Stimulated activated CD4-positive, alpha-beta T cell treated with anti-CD3 and anti-CD28 coated beads, Interleukin-4, amount 100 ng/mL, for 4 hours (primary cell): ENCODE data around the gene FOXC2.

Experiments
- DNase-seq, 2 experiments: peaks; one replicate each; pipeline ENCODE4 v3.0.0-alpha.2; 2020

Gene FOXC2

DNA sequence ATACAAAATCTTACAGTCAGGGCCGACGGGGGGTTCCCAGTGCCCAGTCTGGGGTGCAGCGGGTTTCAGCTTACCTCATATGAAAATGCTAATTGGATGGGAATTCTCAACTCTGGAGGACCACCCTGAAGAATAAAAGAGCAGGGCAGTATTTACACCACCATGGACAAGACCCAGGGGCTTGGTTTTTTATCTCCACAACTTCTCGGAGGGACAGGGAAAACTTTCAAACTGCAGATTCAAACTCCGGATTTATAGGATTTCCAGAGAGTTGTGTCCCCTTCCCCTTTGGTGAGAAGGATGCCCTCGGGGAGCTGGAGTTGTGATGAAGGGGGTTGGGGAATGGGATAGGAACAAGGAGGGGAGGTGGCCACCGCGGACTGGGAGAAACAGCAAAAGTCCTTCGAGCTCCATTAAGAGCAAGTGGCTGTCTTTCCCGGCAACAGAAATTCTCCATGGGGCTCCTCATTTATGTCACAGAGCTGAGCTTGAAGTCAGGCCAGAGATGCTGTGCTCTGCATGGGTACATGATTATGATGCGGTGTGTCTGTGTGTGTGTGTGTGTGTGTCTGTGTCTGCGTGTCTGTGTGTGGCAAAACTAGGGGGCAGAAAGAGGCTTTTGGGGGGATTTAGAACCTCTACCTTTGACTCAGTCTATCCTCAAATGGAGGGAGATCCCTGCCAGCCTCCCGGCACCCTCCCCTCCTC lies 27.4 kb downstream of the FOXC2 start:
- DNase-seq = no peak

DNA sequence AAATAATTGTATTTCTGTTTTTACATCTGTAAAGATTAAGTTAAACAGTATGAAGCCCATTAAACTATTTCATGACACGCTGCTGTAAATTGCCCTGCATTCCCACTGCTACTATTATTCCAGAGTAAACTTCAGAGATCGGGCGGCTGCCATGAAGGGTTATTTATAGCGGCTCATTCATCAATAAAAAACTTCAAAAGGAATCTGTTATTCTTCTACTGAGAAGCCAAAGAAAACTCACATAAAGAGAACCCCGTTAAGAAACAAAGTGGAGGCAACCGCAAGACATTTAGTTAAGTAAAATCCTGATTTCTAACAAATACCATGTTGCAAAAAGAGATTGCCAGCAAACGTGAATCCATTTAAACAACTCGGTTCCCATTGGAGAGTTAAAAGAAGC lies 28.1 kb downstream of the FOXC2 start:
- no peak for DNase-seq

DNA sequence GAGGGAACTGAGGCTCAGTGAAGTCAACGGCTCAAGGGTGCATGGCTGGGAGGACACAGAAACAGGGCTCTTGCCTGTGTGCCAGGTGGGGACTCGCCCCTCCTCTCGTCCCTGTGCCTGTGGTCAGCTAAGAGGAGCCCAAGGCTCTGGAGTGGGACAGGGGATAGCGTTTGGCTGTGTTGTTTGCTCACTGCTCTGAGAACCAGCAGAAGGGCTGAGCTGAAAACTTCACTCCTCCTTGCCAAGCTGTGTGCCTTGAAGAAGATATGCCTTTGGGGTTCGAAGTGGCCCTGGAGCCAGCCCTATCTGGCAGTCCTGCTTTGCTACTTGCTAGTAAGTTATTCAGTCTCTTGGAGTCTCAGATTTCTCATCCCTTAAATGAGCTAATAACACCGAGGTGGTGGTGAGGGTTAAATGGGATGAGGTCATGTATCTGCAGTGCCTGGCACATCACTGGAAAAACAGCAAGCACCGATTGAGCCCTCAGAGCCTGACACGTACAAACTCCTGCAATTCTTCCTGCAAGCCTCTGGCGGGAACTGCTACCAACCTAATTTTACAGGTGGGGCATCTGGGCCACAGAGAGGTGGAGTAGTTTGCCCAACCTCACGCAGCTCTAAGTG lies 29.5 kb downstream of the FOXC2 start:
- DNase-seq = no peak

DNA sequence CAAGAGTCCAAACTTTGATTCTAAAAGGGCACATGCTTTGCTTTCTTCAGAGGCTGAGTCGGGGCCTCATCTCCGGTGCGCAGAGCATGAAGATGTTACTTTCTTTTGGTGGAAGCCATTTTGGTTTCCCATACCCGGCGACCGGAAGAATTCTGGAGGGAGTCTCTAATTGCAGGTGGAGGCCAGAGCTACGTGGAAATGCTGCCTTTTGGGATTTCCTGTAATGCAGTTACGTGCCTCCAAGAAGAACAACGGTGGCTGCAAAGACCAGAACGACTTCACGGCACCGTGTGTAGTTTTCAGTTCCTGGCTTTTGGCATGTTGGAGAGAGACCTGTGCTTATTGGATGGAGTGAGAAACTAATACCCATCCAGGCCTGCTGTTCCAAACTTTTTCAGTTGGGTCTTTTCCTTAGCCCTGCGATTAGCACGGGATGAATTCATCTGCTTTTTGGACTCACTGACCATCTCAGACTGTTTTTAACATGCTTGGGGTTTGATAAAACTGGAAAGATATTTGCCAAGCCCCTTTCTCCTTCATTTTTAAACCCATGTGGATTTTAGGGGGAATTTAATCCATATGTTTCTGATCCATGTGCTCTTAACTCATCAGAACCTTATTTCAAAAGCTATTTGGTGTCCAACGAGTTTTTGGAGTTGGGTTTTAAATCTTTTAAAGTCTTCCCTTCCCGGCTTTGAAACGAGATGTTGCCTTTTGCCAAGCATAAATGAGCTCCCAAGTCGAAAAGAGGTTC lies 30.7 kb downstream of the FOXC2 start:
- no peak for DNase-seq

DNA sequence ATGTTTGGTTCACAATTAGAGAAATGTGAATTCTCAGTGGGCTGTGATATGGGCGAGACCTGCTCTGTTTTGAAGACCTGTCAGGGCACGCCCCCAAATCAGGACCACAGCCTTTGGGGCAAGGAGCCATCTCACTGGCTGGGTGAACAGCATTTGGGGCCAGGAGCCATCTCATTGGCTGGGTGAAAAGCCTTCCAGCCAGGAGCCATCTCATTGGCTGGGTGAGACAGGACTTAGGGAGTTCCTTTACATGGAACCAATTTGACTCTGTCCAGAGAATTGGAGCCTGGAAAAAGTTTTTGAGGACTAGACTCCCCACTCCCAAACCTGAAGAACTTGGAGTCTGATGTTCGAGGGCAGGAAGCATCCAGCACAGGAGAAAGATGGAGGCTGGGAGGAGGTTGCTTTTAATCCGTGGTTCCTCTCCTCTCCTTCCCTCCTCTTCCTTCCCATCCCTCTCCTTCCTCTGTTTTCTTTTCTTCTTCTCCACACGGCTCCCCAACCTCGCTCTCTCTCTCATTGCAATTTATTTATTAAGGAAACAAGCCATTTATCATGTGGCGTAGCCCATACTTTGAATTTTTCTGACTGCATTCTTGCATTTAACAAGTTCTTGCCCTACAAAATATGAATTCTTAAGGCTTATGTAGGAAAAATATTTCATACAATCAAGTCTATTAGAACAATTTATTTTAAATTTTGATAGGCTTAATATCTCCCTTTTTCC lies 31.4 kb downstream of the FOXC2 start:
- DNase-seq = no peak

DNA sequence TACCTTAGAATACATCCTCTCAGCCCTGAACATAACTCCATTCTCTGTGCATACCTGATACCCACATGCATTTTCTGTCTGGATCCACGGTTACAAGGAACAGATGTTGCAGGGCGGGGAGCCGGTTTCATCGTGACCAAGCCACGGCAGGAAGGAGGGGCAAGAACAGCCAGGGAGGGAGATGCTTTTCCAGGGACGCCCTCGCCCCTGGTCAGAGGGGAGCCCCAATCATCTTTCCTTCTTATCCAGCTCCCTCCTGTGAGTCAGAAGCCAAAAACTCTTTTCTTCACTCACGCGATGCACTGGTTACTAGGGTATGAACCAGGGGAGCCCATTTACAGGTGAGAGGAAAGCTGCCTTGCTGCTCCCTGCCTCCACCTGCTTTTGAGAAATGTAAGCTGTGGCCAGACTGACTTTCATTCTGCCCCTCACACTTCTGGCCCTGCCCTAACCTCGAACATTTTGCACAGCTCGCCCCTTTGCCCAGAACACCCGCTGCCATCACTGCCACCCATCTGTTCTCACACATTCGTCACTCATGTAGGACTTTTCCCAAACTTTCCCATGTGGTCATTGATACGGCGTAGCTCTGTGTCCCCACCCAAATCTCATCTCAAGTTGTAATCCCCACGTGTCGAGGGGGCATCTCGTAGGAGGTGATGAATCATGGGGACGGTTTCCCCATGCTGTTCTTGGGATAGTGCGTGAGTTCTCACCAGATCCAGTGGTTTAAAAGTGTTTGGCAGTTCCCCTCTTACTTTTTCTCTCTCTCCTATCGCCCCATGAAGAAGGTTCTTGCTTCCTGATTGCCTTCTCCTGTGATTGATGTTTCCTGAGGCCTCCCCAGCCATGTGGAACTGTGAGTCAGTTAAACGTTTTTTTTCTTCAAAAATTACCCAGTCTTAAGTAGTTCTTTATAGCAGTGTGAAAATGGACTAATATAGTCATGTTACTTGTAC lies 32.3 kb downstream of the FOXC2 start:
- no peak for DNase-seq

DNA sequence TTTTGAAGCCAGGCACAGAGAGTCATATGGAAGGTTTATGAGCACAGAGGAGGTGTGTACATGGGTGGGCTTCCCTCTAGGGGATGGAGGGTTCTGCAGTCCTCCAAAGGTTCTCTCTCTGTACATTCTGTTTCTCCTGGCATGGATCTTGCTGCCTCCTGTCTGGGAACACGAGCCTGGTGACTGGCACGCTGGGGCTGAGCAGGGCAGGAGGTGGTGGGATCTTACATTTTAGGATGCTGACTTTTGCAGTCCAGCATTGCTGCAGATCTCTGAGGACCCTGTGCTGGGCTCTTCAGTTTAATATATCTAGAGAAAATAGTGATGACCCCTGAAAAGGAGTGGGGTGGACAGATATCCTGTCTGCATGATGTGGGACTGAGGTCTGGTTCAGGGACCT lies 34.7 kb downstream of the FOXC2 start:
- no peak for DNase-seq

DNA sequence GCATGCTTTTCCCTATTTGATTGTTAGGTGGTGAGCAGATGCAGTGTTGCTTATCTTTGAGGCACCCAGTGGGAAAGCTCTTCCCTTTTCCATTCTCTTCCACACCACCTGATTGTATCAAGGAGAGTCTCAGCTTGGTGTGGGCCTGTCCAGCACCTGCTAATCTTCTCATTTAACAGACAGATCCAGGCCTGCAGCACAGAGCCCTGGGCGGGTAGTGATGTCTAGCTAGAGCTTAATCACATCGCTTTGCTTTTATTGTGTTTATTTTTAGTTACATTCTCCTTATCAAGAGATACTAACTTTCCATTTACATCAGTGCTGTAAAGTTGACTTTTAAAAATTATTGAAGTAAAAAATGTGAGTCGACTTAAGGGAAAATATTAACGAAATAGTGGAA lies 35.9 kb downstream of the FOXC2 start:
- no peak for DNase-seq

DNA sequence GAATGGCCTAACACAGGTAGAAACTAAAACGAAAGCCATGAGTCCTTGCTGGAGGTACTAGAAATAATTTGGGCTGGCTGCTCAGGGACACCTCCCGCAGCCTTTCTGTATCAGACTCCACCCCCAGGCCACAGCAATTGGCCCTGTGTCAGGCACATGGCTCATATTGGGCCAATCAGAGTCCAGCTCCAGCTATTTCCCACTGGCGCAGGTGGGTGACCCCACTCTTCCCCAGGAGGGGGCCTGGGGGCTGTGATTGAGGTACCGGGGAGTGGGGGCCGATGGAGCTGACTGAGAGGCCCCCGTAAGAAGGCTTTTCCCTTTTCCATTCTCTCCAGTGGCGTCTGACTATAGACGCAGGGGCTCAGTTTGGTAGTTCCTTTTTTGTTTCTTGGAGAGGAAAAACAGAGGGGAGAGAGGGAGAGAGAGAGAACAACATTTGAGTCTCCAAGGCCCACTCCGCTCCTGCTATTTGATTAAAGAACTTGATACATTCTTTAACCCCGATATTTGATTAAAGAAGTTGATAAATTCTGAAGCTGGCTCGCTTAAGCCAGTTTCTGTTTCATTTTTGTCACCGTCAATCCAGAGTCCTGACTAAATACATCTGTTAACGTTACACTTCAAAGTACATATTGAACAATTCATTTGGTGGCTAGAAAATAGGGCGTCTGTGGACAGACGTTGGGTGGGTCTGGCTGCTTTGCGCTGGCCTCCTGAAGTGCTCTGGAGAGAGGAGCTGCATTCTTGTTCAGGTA lies 38.0 kb downstream of the FOXC2 start:
- DNase-seq = peak; percentile 17 to 51

DNA sequence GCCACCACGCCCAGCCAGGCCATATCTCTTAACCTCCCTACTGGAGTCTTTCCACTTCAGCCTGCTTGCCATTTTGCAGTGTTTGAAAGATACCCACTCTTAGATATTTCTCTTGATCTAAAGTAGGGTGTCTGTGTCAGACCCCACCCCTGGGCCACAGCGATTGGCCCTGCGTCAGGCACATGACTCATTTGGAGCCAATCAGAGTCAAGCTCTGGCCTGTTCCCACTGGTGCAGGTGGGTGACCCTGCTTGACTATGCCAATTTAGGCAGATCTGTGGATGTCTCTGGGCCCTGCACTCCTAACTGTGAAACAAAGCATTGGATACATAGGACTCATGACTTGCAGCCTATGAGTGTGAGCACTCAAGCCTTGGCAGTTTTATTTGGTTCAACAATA lies 39.3 kb downstream of the FOXC2 start:
- DNase-seq = no peak

DNA sequence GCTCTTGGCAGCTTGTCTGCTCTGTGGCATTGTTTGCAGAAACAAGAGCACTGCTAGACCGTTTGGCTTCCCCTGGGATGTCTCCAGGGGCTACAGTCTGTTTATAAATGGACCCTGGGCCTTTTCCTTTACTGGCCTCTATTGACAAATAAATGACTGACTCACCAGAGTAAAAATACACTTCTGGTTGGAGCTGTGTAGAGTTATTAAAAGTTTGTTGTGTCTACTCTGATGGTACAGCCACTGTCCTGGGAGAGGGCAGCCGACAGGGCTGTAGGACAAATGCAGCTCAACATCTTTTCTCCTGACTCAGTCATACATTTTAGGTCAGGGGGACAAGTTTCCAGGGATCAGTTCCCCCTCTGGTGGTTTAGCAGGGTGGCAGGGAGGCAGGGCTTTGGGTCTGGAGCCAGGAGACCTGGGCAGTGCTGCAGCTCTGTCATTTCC lies 41.7 kb downstream of the FOXC2 start:
- DNase-seq = no peak

DNA sequence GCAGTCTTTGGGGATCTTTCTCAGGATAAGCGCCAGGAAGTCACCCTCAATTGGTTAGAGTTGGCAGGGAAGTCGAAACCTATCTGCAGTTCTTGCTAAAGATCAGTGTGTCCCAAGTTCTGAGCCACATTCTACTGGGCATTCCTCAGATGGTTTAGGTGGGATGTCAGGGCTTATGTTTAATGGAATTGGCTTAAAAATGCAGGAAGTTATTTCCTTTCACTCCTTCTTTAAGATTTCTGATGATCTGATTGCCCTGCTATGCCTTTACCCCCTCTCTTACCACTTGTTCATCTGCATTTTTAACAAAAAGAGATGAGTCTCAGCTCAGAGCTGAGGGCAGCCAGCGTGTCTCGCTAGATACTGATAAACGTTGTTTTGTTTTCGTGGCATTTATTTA lies 42.5 kb downstream of the FOXC2 start:
- no peak for DNase-seq

DNA sequence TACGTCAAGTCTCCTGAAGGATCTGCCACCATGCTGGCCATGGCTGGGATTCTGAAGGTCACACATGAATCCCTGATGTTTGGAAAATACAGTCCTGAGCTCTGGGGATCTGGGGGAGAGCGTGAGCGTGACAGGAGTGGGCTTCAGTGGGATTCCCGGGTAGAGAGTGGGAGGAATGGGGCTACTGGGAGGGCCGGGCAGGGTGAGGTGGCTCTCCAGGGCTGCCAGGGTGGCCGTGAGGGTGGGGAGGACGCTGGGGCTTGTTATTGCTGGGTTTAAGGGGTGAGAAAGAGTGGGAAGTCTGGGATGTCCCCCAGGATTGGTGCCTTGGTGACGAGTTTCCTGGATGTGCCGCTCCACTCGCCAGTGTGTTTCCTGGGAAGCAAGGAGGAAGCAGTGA lies 43.0 kb downstream of the FOXC2 start:
- no peak for DNase-seq

DNA sequence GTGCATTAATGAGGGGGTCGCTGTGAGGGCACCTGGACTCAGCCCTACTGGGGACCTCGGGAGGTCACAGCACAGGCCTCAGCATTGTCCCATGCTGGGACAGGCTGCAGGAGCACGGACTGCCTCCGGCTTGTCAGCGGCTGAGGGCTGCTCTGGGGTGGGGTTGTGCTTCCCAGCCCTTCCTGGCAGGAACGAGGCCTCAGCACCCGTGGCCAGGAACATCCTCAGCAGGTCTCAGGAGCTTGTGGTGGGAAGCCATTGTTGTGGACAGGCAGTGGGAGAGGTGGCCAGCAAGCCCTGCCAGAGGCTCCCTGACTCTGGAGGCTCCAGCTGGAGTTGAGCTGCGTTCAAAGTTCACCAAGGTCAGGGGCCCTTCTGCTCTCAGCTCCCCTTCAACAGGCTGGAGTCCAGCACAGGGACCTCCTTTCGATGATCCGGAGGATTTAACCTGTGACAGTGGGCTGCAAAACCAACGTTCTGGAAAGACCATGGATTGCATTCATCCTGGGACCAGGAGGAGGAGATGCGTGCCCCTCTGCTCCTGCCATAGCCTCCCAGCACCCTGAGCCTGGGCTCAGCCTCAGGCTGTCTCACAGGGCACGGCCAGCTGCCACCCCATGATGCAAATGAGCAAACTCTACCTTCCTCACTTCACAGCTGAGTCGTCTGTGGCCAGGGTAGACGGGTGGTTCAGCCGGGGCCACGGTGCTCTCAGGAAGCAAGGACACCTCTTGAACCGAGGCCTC lies 44.3 kb downstream of the FOXC2 start:
- DNase-seq = no peak

DNA sequence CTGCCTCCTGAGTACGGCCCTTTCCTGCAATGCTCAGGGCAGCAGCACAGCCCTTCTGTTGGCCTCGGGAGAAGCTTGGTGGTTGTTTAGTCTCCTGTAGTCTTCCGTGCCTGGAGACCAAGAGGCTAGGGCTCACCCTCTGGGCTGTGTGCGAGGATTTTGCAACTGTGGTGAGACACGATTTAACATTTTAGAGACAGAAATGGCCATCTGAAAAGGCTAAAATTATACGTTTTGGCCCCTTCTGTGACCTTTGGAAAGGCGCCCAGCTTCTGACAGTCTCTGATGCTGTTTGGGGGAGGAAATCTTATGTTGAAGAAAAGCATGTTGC lies 44.9 kb downstream of the FOXC2 start:
- no peak for DNase-seq

DNA sequence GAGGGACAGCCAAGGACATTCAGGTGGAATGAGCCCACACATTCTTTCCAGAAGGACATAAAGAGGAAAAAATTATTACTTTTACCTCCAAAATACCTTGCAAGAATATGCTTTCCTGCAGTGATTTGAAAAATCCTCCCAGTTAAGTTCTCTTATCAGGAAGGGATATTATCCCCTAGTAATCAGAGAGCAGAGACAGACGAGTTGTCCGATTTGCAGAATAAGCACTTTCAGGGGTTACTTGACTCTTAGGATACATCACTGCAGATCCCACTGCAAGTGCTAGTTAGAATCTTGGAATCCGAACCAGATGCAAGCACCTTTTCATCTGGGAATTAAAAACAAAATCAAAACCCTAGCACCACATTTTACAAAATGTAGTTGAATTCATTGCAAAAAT lies 45.3 kb downstream of the FOXC2 start:
- DNase-seq = no peak

DNA sequence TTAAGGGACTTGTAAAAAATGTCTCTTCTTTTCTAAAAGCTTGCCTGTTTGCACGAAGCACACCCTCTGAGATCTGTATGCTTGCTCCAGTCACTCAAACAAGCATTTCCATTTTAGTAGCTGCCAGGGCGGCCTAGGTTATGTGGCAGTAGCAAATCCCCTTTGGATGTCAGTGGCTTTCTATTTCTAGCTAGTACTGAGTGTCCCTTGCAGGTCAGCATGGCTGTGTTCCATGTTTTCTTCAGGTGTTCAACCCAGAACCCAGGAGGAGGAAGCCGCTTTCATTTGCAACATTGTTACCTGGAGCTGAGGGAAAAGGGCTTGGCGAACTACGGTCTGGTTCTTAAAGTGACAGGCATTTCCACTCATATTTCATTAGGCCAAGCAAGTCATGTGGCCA lies 48.1 kb downstream of the FOXC2 start:
- no peak for DNase-seq

DNA sequence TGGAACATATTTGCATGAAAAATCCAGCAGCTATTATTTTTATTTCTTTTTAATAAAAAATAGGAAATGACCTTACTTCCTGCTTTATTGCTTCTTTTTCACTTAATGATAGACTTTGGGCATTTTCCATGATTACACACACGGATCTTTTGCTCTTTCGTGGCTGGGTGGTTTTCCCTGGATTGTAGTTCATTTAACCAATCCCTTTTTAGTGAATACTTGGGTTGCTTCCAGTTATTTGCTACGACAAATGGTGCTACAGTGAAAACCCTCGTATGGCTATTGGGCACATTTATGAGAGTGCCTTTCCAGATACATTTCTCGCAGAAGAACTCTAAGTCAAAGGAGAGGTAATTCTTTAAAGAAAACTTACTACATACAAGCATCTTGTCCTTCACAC lies 50.3 kb downstream of the FOXC2 start:
- no peak for DNase-seq

DNA sequence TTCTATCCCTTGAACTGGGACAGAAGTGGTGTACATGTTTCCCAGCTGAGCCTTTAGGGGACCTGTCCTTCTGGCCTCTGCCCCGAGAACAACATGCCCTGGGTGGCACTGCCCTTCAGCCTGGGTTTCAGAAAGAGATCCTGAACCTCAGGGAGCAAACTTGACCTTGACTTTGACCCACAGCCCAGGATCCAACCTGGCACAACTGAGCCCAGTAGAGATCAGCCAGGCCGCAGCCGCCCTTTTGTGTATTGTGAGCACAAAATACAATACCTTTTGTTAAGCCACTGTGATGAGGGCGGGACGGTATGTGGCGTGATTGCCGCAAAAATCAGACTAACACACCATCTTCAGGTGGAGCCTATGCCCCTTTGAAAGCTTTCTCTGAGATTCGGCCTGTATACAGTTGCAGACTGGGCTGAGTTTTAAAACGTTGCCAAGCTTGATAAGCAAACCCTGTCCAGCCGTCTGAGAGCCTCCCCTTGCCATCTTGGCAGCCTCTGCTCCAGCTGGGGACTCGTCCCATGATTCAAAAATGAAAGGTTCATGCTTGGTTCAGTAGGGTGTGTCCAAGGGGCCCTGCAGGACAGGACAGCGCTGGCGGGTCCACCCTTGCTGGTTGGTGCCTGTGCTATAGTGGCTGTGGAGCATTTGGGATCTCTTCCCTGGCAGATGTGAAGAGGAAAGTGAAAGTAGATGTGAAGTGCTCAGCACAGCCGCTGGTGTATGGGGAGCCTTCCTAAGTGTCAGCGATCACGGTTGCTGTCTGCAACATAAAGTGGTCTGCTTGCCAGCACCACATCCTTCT lies 52.0 kb downstream of the FOXC2 start:
- DNase-seq = no peak
